Suprapubic skin (tissue), 4 donors: Measurements from ENCODE around the gene TYW1. TPM values are rescaled to one million over a fixed set of nuclear protein-coding genes. Genes with fewer than 3 reads are reported as not detected.
"Not testable (repeated sequence)": the region's sequence is repeated elsewhere in the genome, so short reads cannot be mapped to it uniquely, and the experiment has no call there.

ENCODE experiments used
- DNase-seq, 2 donors: peaks; one replicate each; pipeline ENCODE4 v3.0.0-alpha.2; 2019; ENCODE audit warnings: low spot score in 2 of 2
- H3K27ac ChIP-seq: fragments of 200-600 bp; sonication (generic); one replicate; pipeline ENCODE4 v1.5.1; 2019
- H3K27me3 ChIP-seq: fragments of 200-600 bp; sonication (generic); one replicate; pipeline ENCODE4 v1.5.1; 2019
- H3K36me3 ChIP-seq: fragments of 200-600 bp; sonication (generic); one replicate; pipeline ENCODE4 v1.5.1; 2019
- H3K4me1 ChIP-seq: fragments of 200-600 bp; sonication (generic); one replicate; pipeline ENCODE4 v1.5.1; 2019
- H3K4me3 ChIP-seq: fragments of 200-600 bp; sonication (generic); one replicate; pipeline ENCODE4 v1.5.1; 2019; ENCODE audit warnings: mild to moderate bottlenecking
- H3K9me3 ChIP-seq: fragments of 200-600 bp; sonication (generic); one replicate; pipeline ENCODE4 v1.5.1; 2019
- CTCF ChIP-seq, 2 donors: fragments of 200-600 bp in 1 of 2; fragments of 450-650 bp in 1 of 2; sonication (generic) in 1 of 2; IDR thresholded peaks; one replicate each; pipeline ENCODE4 v1.5.1; 2016 to 2019; ENCODE audit warnings: antibody characterized with exemption in 2 of 2, mild to moderate bottlenecking in 1 of 2, moderate library complexity in 1 of 2
- EP300 ChIP-seq: sonication (generic); formaldehyde crosslinking; IDR thresholded peaks from one replicate; pipeline ENCODE4 v1.6.1; 2017; ENCODE audit warnings: antibody characterized with exemption
- POLR2A ChIP-seq, 2 donors: fragments of 450-650 bp; IDR thresholded peaks; one replicate each; pipeline ENCODE4 v1.6.1; 2017; ENCODE audit warnings: antibody characterized with exemption in 2 of 2, mild to moderate bottlenecking in 2 of 2, moderate library complexity in 2 of 2
- POLR2AphosphoS5 ChIP-seq, 3 donors: sonication (generic); formaldehyde crosslinking; IDR thresholded peaks; one replicate each; pipeline ENCODE4 v1.6.1; 2017; ENCODE audit warnings: antibody characterized with exemption in 3 of 3
- WGBS: methylation state at CpG from one replicate; pipeline ENCODE4 v1.1.5; 2018; 5-methylcytosine and 5-hydroxymethylcytosine counted together
- total RNA-seq, 4 donors: library from RNA; depleted of rRNA; stranded (reverse); fragments of >200 nt; gene quantifications; one replicate each; pipeline ENCODE4 v1.1.0, GENCODE V29; 2016

Gene TYW1
- total RNA-seq, 4 donors from 2014 or later = 14.4 to 39.2 (median 19.9) TPM

GRCh38 chr7:67076120-67076519, 79.5 kb downstream of the TYW1 start:
- WGBS = 98% methylated on average over 2 of the region's 2 CpGs

GRCh38 chr7:67082880-67083279, 86.2 kb downstream of the TYW1 start:
- not testable (repeated sequence) for H3K27me3 ChIP-seq, H3K4me1 ChIP-seq, H3K4me3 ChIP-seq, H3K9me3 ChIP-seq, DNase-seq, H3K27ac ChIP-seq
- H3K36me3 ChIP-seq = peaks cover 27% of the 10 kb centered on the region
- WGBS = 95% methylated on average over 4 of the region's 4 CpGs

More at GRCh38 chr7:67076120-67076519, 79.5 kb downstream of the TYW1 start:
- H3K36me3 ChIP-seq = peaks cover 37% of the 10 kb centered on the region
- H3K27me3 ChIP-seq, DNase-seq, H3K27ac ChIP-seq, H3K4me1 ChIP-seq, H3K4me3 ChIP-seq: not testable (repeated sequence)
- H3K9me3 ChIP-seq = peaks cover 16% of the 10 kb centered on the region

GRCh38 chr7:67089261-67089660, 92.6 kb downstream of the TYW1 start:
- peaks cover 24% of the 10 kb centered on the region for H3K36me3 ChIP-seq
- 91% methylated on average over 10 of the region's 10 CpGs for WGBS
- not testable (repeated sequence) for H3K4me3 ChIP-seq, H3K4me1 ChIP-seq, H3K27me3 ChIP-seq, H3K9me3 ChIP-seq, H3K27ac ChIP-seq, DNase-seq

GRCh38 chr7:67091053-67091452, 94.4 kb downstream of the TYW1 start:
- not testable (repeated sequence) for H3K4me3 ChIP-seq, H3K4me1 ChIP-seq, DNase-seq, H3K9me3 ChIP-seq, H3K27me3 ChIP-seq, H3K27ac ChIP-seq
- WGBS = 100% methylated on average over 2 of the region's 2 CpGs
- peaks cover 16% of the 10 kb centered on the region for H3K36me3 ChIP-seq

- not testable (repeated sequence) for DNase-seq, H3K4me1 ChIP-seq, H3K4me3 ChIP-seq, H3K27me3 ChIP-seq, H3K9me3 ChIP-seq, H3K27ac ChIP-seq
- H3K36me3 ChIP-seq = peaks cover 16% of the 10 kb centered on the region
- WGBS = 50% methylated on average over 1 of the region's 1 CpG
These were observed 101.4 kb downstream of the TYW1 start for GRCh38 chr7:67098031-67098430.

GRCh38 chr7:67099406-67099805, 102.8 kb downstream of the TYW1 start:
- not testable (repeated sequence) for H3K4me1 ChIP-seq, H3K27ac ChIP-seq, H3K27me3 ChIP-seq, H3K9me3 ChIP-seq, DNase-seq, H3K4me3 ChIP-seq
- peaks cover 16% of the 10 kb centered on the region for H3K36me3 ChIP-seq
- WGBS = 90% methylated on average over 5 of the region's 5 CpGs

- not testable (repeated sequence) for H3K4me1 ChIP-seq, H3K9me3 ChIP-seq, H3K4me3 ChIP-seq, H3K27me3 ChIP-seq, H3K27ac ChIP-seq, DNase-seq
- WGBS = 91% methylated on average over 6 of the region's 6 CpGs
- peaks cover 14% of the 10 kb centered on the region for H3K36me3 ChIP-seq
These were observed 103.4 kb downstream of the TYW1 start for GRCh38 chr7:67100038-67100437.

GRCh38 chr7:67100956-67101361, 104.3 kb downstream of the TYW1 start:
- H3K9me3 ChIP-seq = no peaks in the 10 kb centered on the region
- H3K27ac ChIP-seq = no peak overlapping the region
- no peak for TF ChIP-seq POLR2A (IDR thresholded peaks at IDR 0.05)
- no peak for TF ChIP-seq POLR2AphosphoS5 (IDR thresholded peaks at IDR 0.05)
- no peak for TF ChIP-seq CTCF (IDR thresholded peaks at IDR 0.05)
- TF ChIP-seq EP300 = no peak

GRCh38 chr7:67104937-67105336, 108.3 kb downstream of the TYW1 start:
- not testable (repeated sequence) for H3K4me1 ChIP-seq, H3K27me3 ChIP-seq, H3K4me3 ChIP-seq, H3K36me3 ChIP-seq, H3K9me3 ChIP-seq, DNase-seq, H3K27ac ChIP-seq
- 69% methylated on average over 4 of the region's 4 CpGs for WGBS

More at GRCh38 chr7:67100956-67101361, 104.3 kb downstream of the TYW1 start:
- H3K27me3 ChIP-seq = no peaks in the 10 kb centered on the region
- no peak for DNase-seq
- H3K4me1 ChIP-seq = no peaks in the 10 kb centered on the region
- H3K4me3 ChIP-seq = no peak overlapping the region
- peaks cover 8% of the 10 kb centered on the region for H3K36me3 ChIP-seq
- WGBS = 88% methylated on average over 4 of the region's 4 CpGs

GRCh38 chr7:67105377-67105776, 108.7 kb downstream of the TYW1 start:
- Histone ChIP-seq H3K4me3 (no peak overlapping the region), H3K4me1 (no peaks in the 10 kb centered on the region), H3K9me3 (no peaks in the 10 kb centered on the region), H3K36me3 (peaks cover 5% of the 10 kb centered on the region), H3K27ac (no peak overlapping the region), H3K27me3 (no peaks in the 10 kb centered on the region)
- no peak for DNase-seq
- TF ChIP-seq POLR2A (IDR thresholded peaks at IDR 0.05) = no peak
- no peak for TF ChIP-seq EP300
- WGBS = 55% methylated on average over 4 of the region's 4 CpGs

GRCh38 chr7:67106255-67106654, 109.6 kb downstream of the TYW1 start:
- not testable (repeated sequence) for H3K4me3 ChIP-seq, H3K27ac ChIP-seq, H3K4me1 ChIP-seq, H3K9me3 ChIP-seq, DNase-seq, H3K27me3 ChIP-seq, H3K36me3 ChIP-seq
- 78% methylated on average over 4 of the region's 4 CpGs for WGBS

- not testable (repeated sequence) for DNase-seq, H3K27me3 ChIP-seq
- WGBS = 97% methylated on average over 2 of the region's 2 CpGs
These were observed 114.7 kb downstream of the TYW1 start for GRCh38 chr7:67111342-67111741.

GRCh38 chr7:67114483-67115246, 118.0 kb downstream of the TYW1 start:
- not testable (repeated sequence) for H3K4me1 ChIP-seq, H3K27me3 ChIP-seq, H3K9me3 ChIP-seq, H3K27ac ChIP-seq, H3K4me3 ChIP-seq, H3K36me3 ChIP-seq, DNase-seq

More at GRCh38 chr7:67111342-67111741, 114.7 kb downstream of the TYW1 start:
- H3K9me3 ChIP-seq, H3K27ac ChIP-seq, H3K4me1 ChIP-seq, H3K4me3 ChIP-seq, H3K36me3 ChIP-seq: not testable (repeated sequence)
